BE2C (cell line): ENCODE results near the gene MRFAP1L1.
"Not testable (repeated sequence)": the region's sequence is repeated elsewhere in the genome, so short reads cannot be mapped to it uniquely, and the experiment has no call there.

Experiments
- DNase-seq: peaks from one replicate; pipeline ENCODE4 v3.0.0-alpha.2; 2020
- H3K27me3 ChIP-seq: fragments of 250-450 bp; sonication (Bioruptor Pico); 2 replicates; pipeline ENCODE4 v1.5.1; 2020; ENCODE audit warnings: mild to moderate bottlenecking
- H3K36me3 ChIP-seq: fragments of 250-450 bp; sonication (Bioruptor Pico); 2 replicates; pipeline ENCODE4 v1.5.1; 2020; ENCODE audit warnings: mild to moderate bottlenecking
- H3K4me1 ChIP-seq: fragments of 250-450 bp; sonication (Bioruptor Pico); 2 replicates; pipeline ENCODE4 v1.5.1; 2020
- H3K4me3 ChIP-seq: 2 replicates; pipeline ENCODE4 v1.5.1; 2011; ENCODE audit warnings: low read depth, low read length
- H3K9me3 ChIP-seq: fragments of 250-450 bp; sonication (Bioruptor Pico); 2 replicates; pipeline ENCODE4 v1.5.1; 2020
- TF ChIP-seq, protein P1 (sequence below): IDR thresholded peaks from 2 replicates; pipeline ENCODE4 v1.5.1; 2012; ENCODE audit warnings: mild to moderate bottlenecking, low read depth, low read length

MRFAP1L1 gene

DNA sequence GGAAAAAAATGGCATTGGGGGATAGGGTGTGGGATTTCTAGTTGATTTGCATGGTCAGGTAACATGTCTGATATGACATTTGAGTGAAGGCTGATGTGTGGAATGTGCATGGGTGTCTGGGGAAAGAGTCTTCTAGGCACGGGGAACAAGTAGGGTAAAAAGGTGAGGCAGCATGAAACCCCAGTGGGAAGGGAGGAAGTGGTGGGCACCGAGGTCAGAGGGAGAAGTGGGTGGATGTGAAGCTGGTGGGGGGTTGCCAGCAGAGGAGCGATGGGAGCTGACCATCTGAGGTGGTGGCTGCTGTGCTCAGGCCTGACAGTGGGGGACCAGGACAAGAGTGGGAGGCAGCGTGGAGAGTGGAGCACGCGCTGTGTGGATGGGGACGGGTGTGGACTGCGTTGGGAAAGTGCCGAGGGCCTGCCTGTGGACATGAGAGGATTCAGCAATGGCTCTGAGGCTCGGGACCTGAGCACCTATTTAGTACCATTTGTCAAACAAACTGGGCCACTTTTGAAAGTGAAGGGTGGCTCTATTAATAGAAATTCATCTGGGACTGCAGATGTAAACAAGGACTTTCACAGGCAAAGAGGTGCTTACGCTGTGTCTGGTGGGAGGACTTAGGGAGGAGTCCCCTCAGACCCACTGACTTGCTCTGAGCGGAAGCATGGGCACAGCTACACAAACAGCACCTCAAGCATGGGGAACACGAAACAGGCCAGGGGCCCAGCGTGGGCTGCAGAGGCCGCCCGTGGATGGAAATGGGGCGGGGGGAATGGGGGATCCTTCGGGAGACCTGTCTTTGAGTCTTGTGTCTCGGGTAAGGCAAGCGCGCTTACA is 32.7 kb downstream of the MRFAP1L1 start:
- H3K4me3 ChIP-seq: no peak overlapping the region
- no peaks in the 10 kb centered on the region for H3K4me1 ChIP-seq
- H3K9me3 ChIP-seq: no peaks in the 10 kb centered on the region
- peaks cover 14% of the 10 kb centered on the region for H3K36me3 ChIP-seq
- TF ChIP-seq, protein P1, sequence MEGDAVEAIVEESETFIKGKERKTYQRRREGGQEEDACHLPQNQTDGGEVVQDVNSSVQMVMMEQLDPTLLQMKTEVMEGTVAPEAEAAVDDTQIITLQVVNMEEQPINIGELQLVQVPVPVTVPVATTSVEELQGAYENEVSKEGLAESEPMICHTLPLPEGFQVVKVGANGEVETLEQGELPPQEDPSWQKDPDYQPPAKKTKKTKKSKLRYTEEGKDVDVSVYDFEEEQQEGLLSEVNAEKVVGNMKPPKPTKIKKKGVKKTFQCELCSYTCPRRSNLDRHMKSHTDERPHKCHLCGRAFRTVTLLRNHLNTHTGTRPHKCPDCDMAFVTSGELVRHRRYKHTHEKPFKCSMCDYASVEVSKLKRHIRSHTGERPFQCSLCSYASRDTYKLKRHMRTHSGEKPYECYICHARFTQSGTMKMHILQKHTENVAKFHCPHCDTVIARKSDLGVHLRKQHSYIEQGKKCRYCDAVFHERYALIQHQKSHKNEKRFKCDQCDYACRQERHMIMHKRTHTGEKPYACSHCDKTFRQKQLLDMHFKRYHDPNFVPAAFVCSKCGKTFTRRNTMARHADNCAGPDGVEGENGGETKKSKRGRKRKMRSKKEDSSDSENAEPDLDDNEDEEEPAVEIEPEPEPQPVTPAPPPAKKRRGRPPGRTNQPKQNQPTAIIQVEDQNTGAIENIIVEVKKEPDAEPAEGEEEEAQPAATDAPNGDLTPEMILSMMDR: no peak
- H3K27me3 ChIP-seq: no peaks in the 10 kb centered on the region
- DNase-seq: no peak

DNA sequence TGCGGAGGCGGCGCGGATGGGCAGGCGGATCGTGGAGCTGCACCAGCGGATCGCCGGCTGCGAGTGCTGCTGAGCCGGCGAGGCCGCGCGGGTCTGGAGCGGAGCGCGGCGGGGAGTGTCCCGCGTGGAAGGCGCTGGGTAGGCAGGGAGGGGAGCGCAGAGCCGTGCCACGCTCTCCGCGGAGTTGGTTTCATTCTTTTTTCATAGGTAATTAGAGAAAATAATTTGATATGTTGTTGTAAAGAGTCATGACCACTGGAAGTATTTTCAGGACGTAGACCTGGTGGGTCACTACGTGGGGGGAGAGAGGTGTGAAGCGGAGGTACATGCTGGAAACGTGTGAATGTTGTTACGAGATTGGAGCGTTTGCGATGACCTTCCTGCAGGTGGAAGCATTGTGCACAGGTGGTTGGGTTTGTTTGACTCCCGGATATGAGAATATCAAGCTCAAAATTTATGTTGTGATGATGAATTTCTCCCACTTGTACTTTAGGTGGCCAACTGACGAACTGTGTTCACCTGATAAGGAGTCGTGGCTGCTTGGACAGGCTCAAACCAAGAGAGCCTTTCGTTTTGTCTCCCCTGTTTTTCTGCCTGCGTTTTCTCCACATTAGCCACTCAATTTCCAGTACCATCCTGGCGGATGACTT is 35.0 kb downstream of the MRFAP1L1 start:
- H3K36me3 ChIP-seq: peaks cover 14% of the 10 kb centered on the region
- no peaks in the 10 kb centered on the region for H3K4me1 ChIP-seq
- no peaks in the 10 kb centered on the region for H3K27me3 ChIP-seq
- H3K9me3 ChIP-seq: no peaks in the 10 kb centered on the region
- peak overlapping the region; percentile 72 for H3K4me3 ChIP-seq
- TF ChIP-seq, protein P1: peak; percentile 58
- no peak for DNase-seq

DNA sequence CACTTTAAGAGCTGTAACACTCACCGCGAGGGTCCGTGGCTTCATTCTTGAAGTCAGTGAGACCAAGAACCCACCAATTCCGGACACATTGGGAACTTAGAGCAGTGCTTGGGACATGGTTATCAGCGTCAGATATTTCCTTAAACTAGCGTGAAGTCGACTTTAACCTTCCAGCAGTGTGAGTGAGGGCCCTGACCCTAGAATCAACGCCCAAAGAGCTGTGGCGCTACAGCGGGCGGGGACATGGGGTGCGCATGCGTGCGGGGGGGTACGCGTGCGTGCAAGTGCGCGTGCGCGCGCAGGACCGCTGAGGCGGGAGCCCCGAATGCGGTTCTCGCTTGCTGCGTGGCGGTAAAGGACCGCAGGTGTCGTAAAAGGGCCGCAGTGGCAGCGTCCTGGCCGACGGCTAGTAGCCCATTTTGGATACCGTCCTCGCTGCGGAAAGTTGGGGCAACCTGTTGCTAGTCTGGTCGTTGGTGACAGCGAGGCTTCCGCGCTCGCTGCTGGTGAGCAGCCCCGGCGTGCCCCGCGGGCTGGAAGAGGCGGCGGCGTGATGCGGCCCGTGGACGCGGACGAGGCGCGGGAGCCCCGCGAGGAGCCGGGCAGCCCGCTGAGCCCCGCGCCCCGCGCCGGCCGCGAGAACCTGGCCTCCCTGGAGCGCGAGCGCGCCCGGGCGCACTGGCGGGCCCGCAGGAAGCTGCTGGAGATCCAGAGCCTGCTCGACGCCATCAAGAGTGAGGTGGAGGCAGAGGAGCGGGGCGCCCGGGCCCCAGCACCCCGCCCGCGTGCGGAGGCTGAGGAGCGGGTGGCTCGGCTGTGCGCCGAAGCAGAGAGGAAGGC is 35.8 kb downstream of the MRFAP1L1 start:
- Histone ChIP-seq H3K9me3 (no peaks in the 10 kb centered on the region), H3K36me3 (peaks cover 14% of the 10 kb centered on the region), H3K27me3 (no peaks in the 10 kb centered on the region), H3K4me1 (no peaks in the 10 kb centered on the region), H3K4me3 (peak overlapping the region; percentile 72)
- DNase-seq: peak; percentile 91
- TF ChIP-seq, protein P1: no peak

DNA sequence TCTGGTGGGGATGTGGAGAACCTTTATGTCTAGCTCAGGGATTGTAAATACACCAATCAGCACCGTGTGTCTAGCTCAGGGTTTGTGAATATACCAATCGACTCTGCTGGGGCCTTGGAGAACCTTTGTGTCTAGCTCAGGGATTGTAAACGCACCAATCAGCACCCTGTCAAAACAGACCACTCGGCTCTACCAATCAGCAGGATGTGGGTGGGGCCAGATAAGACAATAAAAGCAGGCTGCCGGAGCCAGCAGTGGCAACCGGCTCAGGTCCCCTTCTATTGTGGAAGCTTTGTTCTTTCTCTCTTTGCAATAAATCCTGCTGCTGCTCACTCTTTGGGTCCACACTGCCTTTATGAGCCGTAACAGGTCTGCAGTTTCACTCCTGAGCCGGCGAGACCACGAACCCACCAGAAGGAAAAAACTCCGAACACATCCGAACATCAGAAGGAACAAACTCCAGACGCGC is 36.4 kb downstream of the MRFAP1L1 start:
- H3K9me3 ChIP-seq, H3K27me3 ChIP-seq, H3K4me1 ChIP-seq, DNase-seq: not testable (repeated sequence)
- Histone ChIP-seq H3K4me3 (peak overlapping the region; percentile 72), H3K36me3 (peaks cover 14% of the 10 kb centered on the region)

DNA sequence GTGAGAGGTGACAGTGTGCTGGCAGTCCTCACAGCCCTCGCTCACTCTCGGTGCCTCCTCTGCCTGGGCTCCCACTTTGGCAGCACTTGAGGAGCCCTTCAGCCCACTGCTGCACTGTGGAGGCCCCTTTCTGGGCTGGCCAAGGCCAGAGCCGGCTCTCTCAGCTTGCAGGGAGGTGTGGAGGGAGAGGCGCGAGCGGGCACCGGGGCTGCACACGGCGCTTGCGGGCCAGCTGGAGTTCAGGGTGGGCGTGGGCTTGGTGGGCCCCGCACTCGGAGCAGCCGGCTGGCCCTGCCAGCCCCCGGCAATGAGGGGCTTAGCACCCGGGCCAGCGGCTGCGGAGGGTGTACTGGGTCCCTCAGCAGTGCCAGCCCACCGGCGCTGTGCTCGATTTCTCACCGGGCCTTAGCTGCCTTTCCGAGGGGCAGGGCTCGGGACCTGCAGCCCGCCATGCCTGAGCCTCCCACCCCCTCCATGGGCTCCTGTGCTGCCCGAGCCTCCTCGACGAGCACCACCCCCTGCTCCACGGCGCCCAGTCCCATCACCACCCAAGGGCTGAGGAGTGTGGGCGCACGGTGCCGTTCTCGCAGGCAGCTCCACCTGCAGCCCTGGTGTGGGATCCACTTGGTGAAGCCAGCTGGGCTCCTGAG is 37.0 kb downstream of the MRFAP1L1 start:
- H3K36me3 ChIP-seq: peaks cover 14% of the 10 kb centered on the region
- H3K4me1 ChIP-seq, H3K9me3 ChIP-seq, H3K4me3 ChIP-seq, H3K27me3 ChIP-seq, DNase-seq: not testable (repeated sequence)

DNA sequence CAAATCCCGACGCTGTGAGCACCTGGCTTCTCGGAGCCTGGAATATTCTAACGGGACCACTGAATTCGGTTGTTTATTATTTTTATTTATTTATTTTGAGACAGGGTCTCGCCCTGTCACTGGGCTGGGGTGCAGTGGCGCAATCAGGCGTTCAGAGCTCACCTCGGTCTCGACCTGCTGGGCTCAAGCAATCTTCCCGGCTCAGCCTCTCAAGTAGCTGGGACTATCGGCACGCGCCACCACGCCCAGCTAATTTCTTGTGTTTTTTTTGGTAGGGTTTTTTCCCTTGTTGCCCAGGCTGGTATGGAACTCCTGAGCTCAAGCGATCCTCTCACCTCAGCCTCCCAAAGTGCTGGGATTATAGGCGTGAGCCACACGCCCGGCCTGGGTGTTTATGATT is 37.5 kb downstream of the MRFAP1L1 start:
- no peaks in the 10 kb centered on the region for H3K27me3 ChIP-seq
- H3K4me3 ChIP-seq: no peak overlapping the region
- peaks cover 14% of the 10 kb centered on the region for H3K36me3 ChIP-seq
- H3K4me1 ChIP-seq: no peaks in the 10 kb centered on the region
- TF ChIP-seq, protein P1: no peak
- DNase-seq: no peak
- no peaks in the 10 kb centered on the region for H3K9me3 ChIP-seq
